GM20000 (cell line): Measurements from ENCODE around the gene RAB5B.
"Not testable (repeated sequence)": the region's sequence is repeated elsewhere in the genome, so short reads cannot be mapped to it uniquely, and the experiment has no call there.

Experiments
- DNase-seq: peaks from one replicate; pipeline ENCODE4 v3.0.0; 2012; ENCODE audit warnings: low spot score
- CTCF ChIP-seq: IDR thresholded peaks from 2 replicates; pipeline ENCODE4 v1.5.1; 2012; ENCODE audit warnings: mild to moderate bottlenecking, control low read depth; ENCODE audit errors: extremely low read depth, missing control alignments

The RAB5B gene

GRCh38 chr12:56001487-56002100 lies 27.7 kb downstream of the RAB5B start:
- no peak for DNase-seq
- no peak for TF ChIP-seq CTCF

GRCh38 chr12:56003376-56003775 lies 29.5 kb downstream of the RAB5B start:
- not testable (repeated sequence) for DNase-seq

GRCh38 chr12:56004211-56004610 lies 30.3 kb downstream of the RAB5B start:
- DNase-seq: no peak
- no peak for TF ChIP-seq CTCF

GRCh38 chr12:56007564-56008559 lies 34.0 kb downstream of the RAB5B start:
- DNase-seq: peak; percentile 87
- no peak for TF ChIP-seq CTCF

GRCh38 chr12:56010111-56010570 lies 36.3 kb downstream of the RAB5B start:
- TF ChIP-seq CTCF: no peak
- DNase-seq: no peak

- no peak for TF ChIP-seq CTCF
- no peak for DNase-seq
Observed at GRCh38 chr12:56011509-56012090, 37.7 kb downstream of the RAB5B start.

GRCh38 chr12:56013482-56013881 lies 39.6 kb downstream of the RAB5B start:
- no peak for DNase-seq
- no peak for TF ChIP-seq CTCF
